BE2C (cell line): ENCODE data around the gene CREBRF.
"Not testable (repeated sequence)": the region's sequence is repeated elsewhere in the genome, so short reads cannot be mapped to it uniquely, and the experiment has no call there.

ENCODE experiments used
- DNase-seq: peaks from one replicate; pipeline ENCODE4 v3.0.0-alpha.2; 2020
- H3K27me3 ChIP-seq: fragments of 250-450 bp; sonication (Bioruptor Pico); 2 replicates; pipeline ENCODE4 v1.5.1; 2020; ENCODE audit warnings: mild to moderate bottlenecking
- H3K36me3 ChIP-seq: fragments of 250-450 bp; sonication (Bioruptor Pico); 2 replicates; pipeline ENCODE4 v1.5.1; 2020; ENCODE audit warnings: mild to moderate bottlenecking
- H3K4me1 ChIP-seq: fragments of 250-450 bp; sonication (Bioruptor Pico); 2 replicates; pipeline ENCODE4 v1.5.1; 2020
- H3K4me3 ChIP-seq: 2 replicates; pipeline ENCODE4 v1.5.1; 2011; ENCODE audit warnings: low read depth, low read length
- H3K9me3 ChIP-seq: fragments of 250-450 bp; sonication (Bioruptor Pico); 2 replicates; pipeline ENCODE4 v1.5.1; 2020
- CTCF ChIP-seq: IDR thresholded peaks from 2 replicates; pipeline ENCODE4 v1.5.1; 2012; ENCODE audit warnings: mild to moderate bottlenecking, low read depth, low read length

The CREBRF gene

GRCh38 chr5:173020154-173020581 lies 36.0 kb upstream of the CREBRF start:
- peaks cover 28% of the 10 kb centered on the region for H3K36me3 ChIP-seq
- H3K4me3 ChIP-seq = no peak overlapping the region
- DNase-seq = no peak
- H3K9me3 ChIP-seq = no peaks in the 10 kb centered on the region
- no peak for TF ChIP-seq CTCF
- no peaks in the 10 kb centered on the region for H3K27me3 ChIP-seq
- no peaks in the 10 kb centered on the region for H3K4me1 ChIP-seq

GRCh38 chr5:173020643-173021042 lies 35.5 kb upstream of the CREBRF start:
- H3K4me3 ChIP-seq = no peak overlapping the region
- H3K27me3 ChIP-seq = no peaks in the 10 kb centered on the region
- no peaks in the 10 kb centered on the region for H3K9me3 ChIP-seq
- H3K4me1 ChIP-seq = no peaks in the 10 kb centered on the region
- DNase-seq = no peak
- H3K36me3 ChIP-seq = peaks cover 28% of the 10 kb centered on the region
- TF ChIP-seq CTCF = no peak

- Histone ChIP-seq H3K27me3 (no peaks in the 10 kb centered on the region), H3K36me3 (peaks cover 22% of the 10 kb centered on the region), H3K9me3 (no peaks in the 10 kb centered on the region), H3K4me1 (no peaks in the 10 kb centered on the region), H3K4me3 (no peak overlapping the region)
- no peak for DNase-seq
- no peak for TF ChIP-seq CTCF
Observed at GRCh38 chr5:173025651-173026050, 30.5 kb upstream of the CREBRF start.

GRCh38 chr5:173027905-173028304 lies 28.2 kb upstream of the CREBRF start:
- Histone ChIP-seq H3K36me3 (peaks cover 6% of the 10 kb centered on the region; the same call in 1 of the 2 replicates), H3K4me3 (no peak overlapping the region), H3K27me3 (no peaks in the 10 kb centered on the region), H3K4me1 (no peaks in the 10 kb centered on the region), H3K9me3 (no peaks in the 10 kb centered on the region)
- TF ChIP-seq CTCF = no peak
- no peak for DNase-seq

GRCh38 chr5:173028811-173029327 lies 27.3 kb upstream of the CREBRF start:
- Histone ChIP-seq H3K27me3 (no peaks in the 10 kb centered on the region), H3K9me3 (no peaks in the 10 kb centered on the region), H3K4me3 (no peak overlapping the region), H3K36me3 (no peaks in the 10 kb centered on the region), H3K4me1 (no peaks in the 10 kb centered on the region)
- no peak for TF ChIP-seq CTCF
- no peak for DNase-seq

GRCh38 chr5:173029499-173029921 lies 26.6 kb upstream of the CREBRF start:
- Histone ChIP-seq H3K36me3 (peaks cover 6% of the 10 kb centered on the region), H3K4me1 (no peaks in the 10 kb centered on the region), H3K9me3 (no peaks in the 10 kb centered on the region), H3K4me3 (no peak overlapping the region), H3K27me3 (no peaks in the 10 kb centered on the region)
- no peak for TF ChIP-seq CTCF
- DNase-seq = no peak

GRCh38 chr5:173032096-173032495 lies 24.1 kb upstream of the CREBRF start:
- peaks cover 12% of the 10 kb centered on the region for H3K36me3 ChIP-seq
- H3K9me3 ChIP-seq, H3K4me1 ChIP-seq, H3K27me3 ChIP-seq, DNase-seq, H3K4me3 ChIP-seq: not testable (repeated sequence)
